Measurements from ENCODE around the gene FHIT. TPM values are rescaled to one million over a fixed set of nuclear protein-coding genes. Genes with fewer than 3 reads are reported as not detected.

Gene FHIT
- total RNA-seq, 1 donor from 2014 or later: 5.7 TPM

GRCh38 chr3:60114191-60114590, 1137.1 kb downstream of the FHIT start:
- no peaks in the 10 kb centered on the region for H3F3A ChIP-seq (ENCODE audit: low read depth)
- no peaks in the 10 kb centered on the region for H3K9me3 Mint-ChIP-seq
- no peaks in the 10 kb centered on the region for H3K4me1 ChIP-seq
- H4K20me1 ChIP-seq (ENCODE audit: low read depth): no peaks in the 10 kb centered on the region
- no peaks in the 10 kb centered on the region for H3K4me1 Mint-ChIP-seq
- H3K4me2 ChIP-seq: no peak overlapping the region
- H2AFZ ChIP-seq (replicated peaks): no peak overlapping the region
- no peak for DNase-seq (ENCODE audit: low spot score)
- H3K27me3 ChIP-seq: no peaks in the 10 kb centered on the region
- no peak overlapping the region for H3K27ac ChIP-seq
- no peak overlapping the region for H3K9ac ChIP-seq
- H3K27me3 Mint-ChIP-seq (ENCODE audit: insufficient read depth, low read depth): no peaks in the 10 kb centered on the region
- TF ChIP-seq EZH2phosphoT487 (IDR thresholded peaks at IDR 0.05) (no peak), EZH2 (IDR thresholded peaks at IDR 0.05) (no peak)
- TF ChIP-seq, protein P1, sequence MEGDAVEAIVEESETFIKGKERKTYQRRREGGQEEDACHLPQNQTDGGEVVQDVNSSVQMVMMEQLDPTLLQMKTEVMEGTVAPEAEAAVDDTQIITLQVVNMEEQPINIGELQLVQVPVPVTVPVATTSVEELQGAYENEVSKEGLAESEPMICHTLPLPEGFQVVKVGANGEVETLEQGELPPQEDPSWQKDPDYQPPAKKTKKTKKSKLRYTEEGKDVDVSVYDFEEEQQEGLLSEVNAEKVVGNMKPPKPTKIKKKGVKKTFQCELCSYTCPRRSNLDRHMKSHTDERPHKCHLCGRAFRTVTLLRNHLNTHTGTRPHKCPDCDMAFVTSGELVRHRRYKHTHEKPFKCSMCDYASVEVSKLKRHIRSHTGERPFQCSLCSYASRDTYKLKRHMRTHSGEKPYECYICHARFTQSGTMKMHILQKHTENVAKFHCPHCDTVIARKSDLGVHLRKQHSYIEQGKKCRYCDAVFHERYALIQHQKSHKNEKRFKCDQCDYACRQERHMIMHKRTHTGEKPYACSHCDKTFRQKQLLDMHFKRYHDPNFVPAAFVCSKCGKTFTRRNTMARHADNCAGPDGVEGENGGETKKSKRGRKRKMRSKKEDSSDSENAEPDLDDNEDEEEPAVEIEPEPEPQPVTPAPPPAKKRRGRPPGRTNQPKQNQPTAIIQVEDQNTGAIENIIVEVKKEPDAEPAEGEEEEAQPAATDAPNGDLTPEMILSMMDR (IDR thresholded peaks at IDR 0.05): no peak
- no peak overlapping the region for H3K27ac Mint-ChIP-seq
- no peak overlapping the region for H3K4me3 ChIP-seq
- H3K4me3 Mint-ChIP-seq: no peak overlapping the region
- no peaks in the 10 kb centered on the region for H3K36me3 ChIP-seq
- H3K79me2 ChIP-seq (ENCODE audit: low read depth): no peaks in the 10 kb centered on the region
- no peaks in the 10 kb centered on the region for H3K9me3 ChIP-seq (ENCODE audit: low read depth)
- no peaks in the 10 kb centered on the region for H3K36me3 Mint-ChIP-seq

DNA sequence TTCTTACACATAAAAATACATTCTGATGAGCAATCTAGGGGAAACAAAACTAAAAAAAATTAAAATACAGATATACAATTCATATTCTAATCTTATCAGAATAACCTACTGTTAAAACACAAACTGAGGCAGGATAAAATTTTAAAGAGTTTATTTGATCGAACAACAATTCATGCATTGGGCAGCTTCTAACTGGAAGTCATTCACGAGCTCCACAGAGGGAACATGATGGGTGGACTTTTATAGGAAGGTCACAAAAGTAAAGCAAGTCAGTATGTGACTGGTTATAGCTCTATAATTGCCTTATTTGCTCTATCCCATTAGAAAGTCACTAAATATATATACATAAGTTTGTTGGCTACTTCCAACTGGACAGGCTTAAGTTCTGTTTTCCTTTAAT, 1144.0 kb downstream of the FHIT start:
- TF ChIP-seq, protein P1 (IDR thresholded peaks at IDR 0.05): no peak
- TF ChIP-seq EZH2phosphoT487 (IDR thresholded peaks at IDR 0.05) (no peak), EZH2 (IDR thresholded peaks at IDR 0.05) (no peak)
- Histone ChIP-seq H3K36me3 (no peaks in the 10 kb centered on the region), H3K27me3 (no peaks in the 10 kb centered on the region), H3F3A (ENCODE audit: low read depth) (no peaks in the 10 kb centered on the region), H3K4me1 (peaks cover 15% of the 10 kb centered on the region), H3K79me2 (ENCODE audit: low read depth) (no peaks in the 10 kb centered on the region), H2AFZ (replicated peaks) (no peak overlapping the region), H4K20me1 (ENCODE audit: low read depth) (no peaks in the 10 kb centered on the region), H3K27ac (no peak overlapping the region), H3K4me3 (no peak overlapping the region), H3K9me3 (ENCODE audit: low read depth) (no peaks in the 10 kb centered on the region), H3K4me2 (no peak overlapping the region), H3K9ac (no peak overlapping the region)
- no peaks in the 10 kb centered on the region for H3K9me3 Mint-ChIP-seq
- no peak overlapping the region for H3K27ac Mint-ChIP-seq
- DNase-seq (ENCODE audit: low spot score): no peak
- no peak overlapping the region for H3K4me3 Mint-ChIP-seq
- no peaks in the 10 kb centered on the region for H3K27me3 Mint-ChIP-seq (ENCODE audit: insufficient read depth, low read depth)
- no peaks in the 10 kb centered on the region for H3K36me3 Mint-ChIP-seq
- peaks cover 15% of the 10 kb centered on the region for H3K4me1 Mint-ChIP-seq

DNA sequence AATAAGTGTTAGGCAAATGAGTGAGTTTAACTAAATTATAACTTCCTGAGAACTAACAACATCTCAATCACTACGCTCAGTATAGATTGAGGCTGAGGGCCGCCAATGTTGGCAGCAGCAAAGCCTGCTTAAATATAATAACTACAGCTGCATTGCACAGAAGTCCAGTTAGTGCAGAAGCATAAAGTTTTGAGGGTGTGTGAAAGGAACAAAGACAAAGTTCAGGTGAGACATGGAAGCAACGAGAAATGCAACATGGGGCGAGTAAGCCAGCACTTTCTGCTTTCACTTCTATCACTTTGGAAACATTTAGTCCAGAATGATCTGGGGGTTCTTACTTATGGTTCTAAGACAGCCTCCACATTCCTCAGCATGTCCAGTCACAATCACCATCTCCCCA, 1149.1 kb downstream of the FHIT start:
- Histone ChIP-seq H3K36me3 (no peaks in the 10 kb centered on the region), H2AFZ (replicated peaks) (no peak overlapping the region), H3K4me3 (no peak overlapping the region), H3K4me1 (peaks cover 15% of the 10 kb centered on the region), H3K9ac (no peak overlapping the region), H3F3A (ENCODE audit: low read depth) (no peaks in the 10 kb centered on the region), H3K27me3 (no peaks in the 10 kb centered on the region), H3K27ac (no peak overlapping the region), H3K79me2 (ENCODE audit: low read depth) (no peaks in the 10 kb centered on the region), H3K9me3 (ENCODE audit: low read depth) (no peaks in the 10 kb centered on the region), H3K4me2 (no peak overlapping the region), H4K20me1 (ENCODE audit: low read depth) (no peaks in the 10 kb centered on the region)
- H3K9me3 Mint-ChIP-seq: no peaks in the 10 kb centered on the region
- H3K27me3 Mint-ChIP-seq (ENCODE audit: insufficient read depth, low read depth): no peaks in the 10 kb centered on the region
- no peak for DNase-seq (ENCODE audit: low spot score)
- no peak overlapping the region for H3K4me3 Mint-ChIP-seq
- H3K4me1 Mint-ChIP-seq: peaks cover 15% of the 10 kb centered on the region
- no peak overlapping the region for H3K27ac Mint-ChIP-seq
- no peak for TF ChIP-seq EZH2 (IDR thresholded peaks at IDR 0.05)
- TF ChIP-seq EZH2phosphoT487 (IDR thresholded peaks at IDR 0.05): no peak
- TF ChIP-seq, protein P1 (IDR thresholded peaks at IDR 0.05): no peak
- H3K36me3 Mint-ChIP-seq: no peaks in the 10 kb centered on the region

All from neural progenitor cell (in vitro differentiated cells).